Activated CD4-positive, alpha-beta T cell treated with anti-CD3 and anti-CD28 coated beads, Interleukin-2, amount 50 U/mL, for 48 hours (primary cell): ENCODE measurements around the gene LONRF2.
"Not testable (repeated sequence)": the region's sequence is repeated elsewhere in the genome, so short reads cannot be mapped to it uniquely, and the experiment has no call there.

Experiments used
- DNase-seq, 2 experiments: peaks; one replicate each; pipeline ENCODE4 v3.0.0-alpha.2; 2020

LONRF2 gene

DNA sequence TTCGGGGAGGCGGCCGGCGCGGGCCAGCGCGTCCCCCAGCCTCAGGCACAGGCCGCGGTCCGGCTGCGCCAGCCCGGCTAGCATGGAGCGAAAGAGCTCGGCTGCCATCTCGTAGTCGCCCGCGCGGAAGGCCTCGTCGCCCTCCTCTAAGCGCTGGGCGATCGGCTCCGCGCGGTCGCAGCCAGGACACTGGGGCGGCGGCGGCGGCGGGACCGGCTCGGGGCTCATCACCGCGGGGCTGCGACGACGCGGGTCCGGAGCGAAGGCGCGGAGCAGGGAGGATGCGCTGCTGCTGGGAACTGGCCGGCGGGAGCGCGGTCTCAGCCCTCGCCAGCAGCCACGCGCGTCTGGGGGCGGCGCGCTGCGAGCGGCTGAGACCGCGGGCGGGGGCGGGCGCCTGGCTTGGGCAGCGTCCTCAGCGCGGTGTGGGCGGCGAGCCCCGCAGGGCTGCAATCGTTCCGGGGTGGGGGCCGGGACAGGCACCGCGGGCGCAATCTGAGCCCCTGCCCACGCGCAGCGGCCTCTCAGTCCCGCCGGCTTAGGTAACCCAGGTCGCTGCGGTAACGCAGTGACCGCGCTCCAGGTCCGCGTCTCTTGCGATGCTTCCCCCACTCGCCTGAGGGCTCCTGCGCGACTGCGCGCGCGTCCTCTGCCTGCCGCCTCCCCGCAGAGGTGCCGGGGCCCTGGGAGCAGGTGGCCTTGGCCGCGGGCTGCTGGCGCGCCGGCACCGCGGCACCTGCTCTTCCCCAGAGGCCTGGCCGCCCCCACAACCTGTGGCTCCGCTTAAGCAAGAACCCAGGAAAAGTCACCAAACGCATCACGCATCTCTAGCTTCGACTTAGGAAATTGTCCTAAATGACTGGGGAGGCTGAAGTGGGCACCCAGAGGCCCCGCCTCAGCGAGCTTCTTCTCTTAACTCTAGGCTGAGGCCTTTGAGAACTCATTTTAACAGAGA lies at the start of gene LONRF2:
LONRF2 (minus strand) TSS at position 636 of the 955 bp plus-strand sequence; CDS start at position 228, 408 bp downstream.
- DNase-seq = peak; percentile 2 to 11

DNA sequence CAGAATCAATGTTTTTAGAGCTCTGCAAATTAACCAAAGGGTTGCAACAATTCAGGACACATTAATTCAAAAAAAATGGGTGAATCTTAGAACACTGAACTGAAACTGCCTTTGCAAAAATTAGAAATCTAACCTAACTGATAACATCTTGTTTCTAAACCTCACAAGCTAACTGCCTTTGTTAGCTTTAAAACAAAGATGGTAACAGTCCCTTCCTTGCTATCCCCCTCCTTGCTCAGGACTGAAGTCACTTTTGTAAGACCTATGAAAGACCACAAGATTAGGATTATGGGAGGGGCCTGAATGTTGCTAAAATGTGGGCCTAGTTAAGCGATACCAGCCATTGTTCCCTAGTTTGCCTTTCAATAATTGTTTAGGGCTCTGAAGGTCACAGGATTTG lies 44.9 kb upstream of the LONRF2 start:
- DNase-seq = no peak

GRCh38 chr2:100365434-100365833 lies 43.1 kb upstream of the LONRF2 start:
- no peak for DNase-seq

DNA sequence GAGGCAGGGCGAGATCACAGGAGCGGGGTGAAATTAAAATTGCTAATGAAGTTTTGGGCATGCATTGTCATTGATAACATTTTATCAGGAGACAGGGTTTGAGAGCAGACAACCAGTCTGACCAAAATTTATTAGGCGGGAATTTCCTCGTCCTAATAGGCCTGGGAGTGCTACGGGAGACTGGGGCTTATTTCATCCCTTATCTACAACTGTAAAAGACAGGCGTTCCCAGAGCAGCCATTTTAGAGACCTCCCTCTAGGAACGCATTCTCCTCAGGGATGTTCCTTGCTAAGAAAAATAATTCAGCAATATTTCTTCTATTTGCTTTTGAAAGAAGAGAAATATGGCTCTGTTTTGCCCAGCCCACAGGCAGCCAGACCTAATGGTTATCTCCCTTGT lies 40.0 kb upstream of the LONRF2 start:
- not testable (repeated sequence) for DNase-seq

DNA sequence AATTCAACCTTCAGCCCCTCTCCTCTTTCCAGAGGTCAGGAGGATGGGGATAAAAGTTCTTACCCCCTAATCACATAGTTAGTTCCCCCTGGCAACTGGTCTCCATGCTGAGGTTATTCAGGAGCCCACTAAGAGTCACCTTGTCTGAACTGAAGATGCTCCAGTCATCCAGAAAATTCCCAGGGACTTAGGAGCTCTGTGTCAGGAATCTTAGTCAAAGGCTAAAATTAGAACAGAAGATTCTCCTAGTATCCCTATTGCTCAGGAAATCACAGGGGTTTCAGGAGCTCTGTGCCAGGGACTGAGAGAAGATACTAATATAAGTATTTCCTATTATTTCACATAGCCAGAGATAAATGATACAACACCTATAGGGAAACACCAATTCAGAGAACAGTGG lies 37.3 kb upstream of the LONRF2 start:
- no peak for DNase-seq

DNA sequence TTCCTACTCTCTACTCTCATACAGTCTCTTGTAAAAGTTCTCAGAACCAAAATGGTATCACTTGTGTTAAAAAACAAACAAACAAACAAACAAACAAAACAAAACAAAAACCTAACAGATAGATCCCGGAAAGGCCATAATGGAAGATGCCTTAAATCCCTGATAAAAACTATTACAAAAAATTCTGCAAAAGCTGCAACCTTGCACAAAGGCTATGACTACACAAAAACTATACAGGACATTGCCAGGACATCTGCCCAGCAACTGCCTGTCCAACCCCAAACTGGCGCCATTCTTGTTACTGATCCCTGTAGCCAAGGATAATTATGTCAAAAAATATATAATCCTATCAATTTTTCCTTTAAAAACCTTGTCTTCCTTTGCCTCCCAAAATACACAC lies 36.3 kb upstream of the LONRF2 start:
- no peak for DNase-seq

- DNase-seq = no peak
Measured at GRCh38 chr2:100352521-100352920, 30.2 kb upstream of the LONRF2 start.

GRCh38 chr2:100350661-100351185 lies 28.4 kb upstream of the LONRF2 start:
- no peak for DNase-seq

GRCh38 chr2:100345144-100345543 lies 22.8 kb upstream of the LONRF2 start:
- not testable (repeated sequence) for DNase-seq

DNA sequence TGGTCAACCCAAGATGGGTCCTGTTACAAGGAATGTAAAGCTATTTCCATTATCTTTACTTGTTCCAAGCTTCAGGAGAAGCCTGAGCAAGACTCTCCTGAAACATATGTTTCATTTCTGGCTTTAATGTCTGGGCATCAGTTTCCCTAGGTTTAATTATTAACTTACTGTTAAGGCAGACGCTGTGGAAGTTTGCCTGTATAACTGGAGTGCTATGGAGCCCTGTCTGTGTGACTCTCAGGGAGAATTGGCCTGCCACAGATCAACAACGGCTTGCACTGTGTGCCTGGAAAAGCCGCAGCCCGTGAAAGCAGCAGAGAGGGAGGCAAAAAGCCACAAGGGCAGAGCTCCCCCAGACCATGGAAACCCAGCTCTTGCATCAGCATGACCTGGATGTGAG lies 22.1 kb upstream of the LONRF2 start:
- no peak for DNase-seq

GRCh38 chr2:100342466-100342865 lies 20.2 kb upstream of the LONRF2 start:
- DNase-seq = not testable (repeated sequence)

DNA sequence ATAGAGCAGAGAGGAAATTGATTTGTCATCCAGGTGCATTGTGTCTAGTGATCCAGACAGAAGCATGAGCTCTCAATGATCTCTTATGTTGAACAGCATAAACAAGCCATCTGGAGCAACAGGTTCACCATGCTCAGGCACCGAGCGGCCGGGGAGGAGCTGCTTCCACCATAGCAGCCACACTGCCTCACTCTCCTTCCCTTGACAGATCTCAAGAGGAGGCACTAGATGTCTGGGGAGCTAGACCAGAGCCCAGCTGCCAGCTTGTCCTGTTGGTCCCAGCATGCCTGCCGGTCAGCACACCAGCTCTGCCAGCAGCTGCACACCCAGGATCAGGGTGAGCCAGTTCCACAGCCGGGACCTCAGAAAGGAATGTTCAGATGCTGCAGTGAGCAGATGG lies 17.5 kb upstream of the LONRF2 start:
- no peak for DNase-seq

DNA sequence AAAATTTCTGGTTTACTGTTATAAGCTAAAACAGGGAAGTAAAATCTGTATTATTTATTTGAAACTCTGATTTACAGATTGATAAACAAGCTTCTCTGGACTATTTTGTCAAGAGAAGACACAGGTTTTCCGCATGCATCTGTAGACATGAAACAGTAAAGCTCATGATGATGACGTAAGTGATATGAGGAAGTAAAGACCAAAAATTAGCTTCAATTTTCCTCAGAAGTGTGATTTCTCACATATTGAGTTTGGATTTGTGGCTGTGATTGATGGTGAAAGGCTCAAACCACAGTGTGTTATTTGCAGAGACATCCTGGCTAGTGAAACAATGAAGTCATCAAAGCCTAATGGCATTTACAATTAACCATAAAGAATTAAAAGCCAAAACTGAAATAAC lies 12.6 kb upstream of the LONRF2 start:
- no peak for DNase-seq

GRCh38 chr2:100327742-100328141 lies 5.4 kb upstream of the LONRF2 start:
- DNase-seq = no peak

DNA sequence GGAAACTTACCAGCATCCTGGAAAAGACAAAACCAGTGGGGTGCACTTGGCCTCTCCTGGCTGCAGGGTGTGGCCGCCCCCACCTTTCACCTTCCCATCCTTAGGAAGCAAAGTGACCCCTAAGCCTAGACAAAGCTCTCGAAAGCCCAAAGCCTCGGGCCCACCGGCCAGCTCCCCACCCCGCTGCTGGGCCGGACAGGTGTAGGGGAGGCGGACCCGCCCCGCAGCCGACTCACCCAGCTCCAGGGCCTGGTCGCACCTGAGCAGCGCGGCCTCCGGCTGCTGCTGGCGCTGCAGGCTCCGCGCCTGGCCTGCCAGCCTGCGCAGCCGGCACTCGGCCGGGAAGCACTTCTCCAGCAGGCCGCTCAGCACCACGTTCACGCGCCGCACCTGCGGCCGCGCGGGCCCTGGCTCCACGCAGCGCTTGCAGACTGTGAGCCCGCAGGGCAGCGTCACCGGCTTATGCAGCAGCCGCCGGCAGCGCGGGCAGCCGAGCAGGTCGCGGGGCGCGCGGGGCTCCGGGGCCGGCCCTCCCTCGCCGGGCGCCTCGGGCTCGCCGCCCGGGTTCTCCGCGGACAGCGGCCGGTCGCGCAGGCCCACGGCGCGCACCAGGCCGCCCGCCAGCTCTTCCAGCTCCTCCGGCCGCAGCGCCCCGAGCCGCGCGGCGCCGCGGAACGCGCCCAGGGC lies 979 bp downstream of the LONRF2 start:
- peak; percentile 2 to 4 for DNase-seq

GRCh38 chr2:100320547-100321178 lies 1.6 kb downstream of the LONRF2 start:
- DNase-seq = no peak

DNA sequence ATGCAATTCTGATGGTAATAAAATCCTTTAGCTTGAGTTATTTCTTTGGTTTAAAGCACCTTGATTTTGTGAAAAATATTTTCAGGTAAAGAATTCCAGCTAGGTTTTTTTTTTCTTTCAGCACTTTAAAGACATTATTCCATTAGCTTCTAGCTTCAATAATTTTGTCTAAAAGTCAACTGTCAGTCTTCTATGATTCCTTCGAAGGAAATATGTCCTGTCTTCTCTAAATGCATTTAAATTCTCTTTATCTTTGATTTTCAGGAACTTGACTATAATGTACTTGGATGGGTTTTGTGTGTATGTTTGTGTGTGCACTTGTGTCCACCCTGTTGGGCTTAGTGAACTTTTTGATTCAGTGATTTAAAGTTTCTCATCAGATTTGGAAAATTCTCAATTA lies 4.7 kb downstream of the LONRF2 start:
- no peak for DNase-seq

- no peak for DNase-seq
Measured at GRCh38 chr2:100309973-100310719, 12.2 kb downstream of the LONRF2 start.

DNA sequence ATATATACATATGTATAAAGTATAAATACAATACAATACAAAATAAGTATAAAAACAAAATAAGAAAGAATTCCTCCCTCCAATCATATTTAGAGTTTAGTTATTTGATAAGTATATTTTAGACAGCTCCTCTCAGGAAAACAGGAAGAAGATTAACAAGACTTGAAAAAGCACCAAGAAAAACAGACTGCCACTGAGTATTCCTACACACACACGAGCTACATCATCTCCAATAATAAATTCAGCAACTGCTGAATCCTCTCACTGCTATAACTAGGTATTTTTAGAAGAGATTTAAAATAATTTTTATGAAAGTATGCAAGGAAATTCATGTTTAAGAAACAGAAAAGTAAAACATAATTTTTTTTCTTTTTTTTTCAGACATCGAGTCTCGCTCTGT lies 13.0 kb downstream of the LONRF2 start:
- DNase-seq = no peak

- DNase-seq = no peak
Measured at GRCh38 chr2:100303744-100304143, 18.6 kb downstream of the LONRF2 start.

GRCh38 chr2:100302585-100302892 lies 19.8 kb downstream of the LONRF2 start:
- no peak for DNase-seq

DNA sequence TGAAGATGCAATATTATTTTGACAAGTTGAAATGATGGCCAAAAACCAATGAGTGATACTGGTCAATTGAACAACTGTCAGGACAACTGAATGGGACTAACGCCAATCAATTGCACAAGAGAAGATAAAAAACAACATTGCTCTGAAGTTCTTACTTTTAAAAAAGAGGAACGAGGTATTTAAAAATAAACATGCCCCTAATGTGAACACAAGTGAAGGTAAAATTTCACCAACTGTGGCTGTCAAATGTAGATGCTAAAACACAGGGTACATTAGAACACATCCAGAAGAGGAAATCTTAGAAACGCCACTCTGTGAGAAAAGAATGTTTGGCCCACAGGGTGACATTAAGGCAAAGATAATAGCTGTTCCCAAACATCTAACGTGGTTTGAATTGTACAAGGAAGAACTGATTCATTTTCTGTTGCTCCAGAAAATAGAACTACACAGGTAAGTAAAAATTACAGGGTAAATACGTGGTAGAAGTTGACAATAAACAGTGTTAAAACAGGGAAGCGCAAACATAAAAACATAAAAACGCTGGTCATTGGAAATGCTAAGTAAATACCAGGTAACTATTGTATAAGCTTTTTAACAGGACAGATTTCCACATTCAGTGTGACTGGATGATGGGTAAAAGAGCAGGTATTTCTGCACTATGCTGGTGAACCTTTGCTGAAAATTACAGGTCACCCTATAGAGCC lies 20.3 kb downstream of the LONRF2 start:
- DNase-seq = no peak
